Measurements from ENCODE around the gene RRP1B. TPM values are rescaled to one million over a fixed set of nuclear protein-coding genes. Genes with fewer than 3 reads are reported as not detected.
"Not testable (repeated sequence)": the region's sequence is repeated elsewhere in the genome, so short reads cannot be mapped to it uniquely, and the experiment has no call there.

Gene RRP1B
- polyA plus RNA-seq, 2 of the 4 experiments (the other 2 are of a cell fraction): 32.5 TPM

GRCh38 chr21:43614839-43615238 lies 44.5 kb upstream of the RRP1B start:
- TF ChIP-seq BHLHE40 (IDR thresholded peaks at IDR 0.05; ENCODE audit: low read depth, low read length): no peak
- TF ChIP-seq POLR2AphosphoS2 (conservative IDR thresholded peaks at IDR 0.05; ENCODE audit: low read length): no peak
- FAIRE-seq (no peak), DNase-seq (ENCODE audit: low read depth in 1 of 2, low spot score in 1 of 2) (no peak), ATAC-seq (no peak)
- Histone ChIP-seq H3K27ac (peak overlapping the region; percentile 12 to 39; a peak in 2 of 6 replicates), H3K9me3 (peaks cover 8% of the 10 kb centered on the region; the same call in 1 of the 3 replicates), H3K4me1 (peaks cover 39% of the 10 kb centered on the region), H3K4me3 (no peak overlapping the region), H3K4me2 (no peak overlapping the region)
- POLR2A ChIA-PET: no interaction called here
- whole genome bisulfite sequencing (ENCODE audit: missing lambda C conversion rate): 94% methylated on average over 5 of the region's 5 CpGs
- CTCF ChIA-PET: interaction anchor here (1.3 kb wide), 1 partner anchor 16 kb away, joined by 3 read pairs; no protein-coding TSS in a partner anchor

GRCh38 chr21:43616861-43617260 lies 42.5 kb upstream of the RRP1B start:
- FAIRE-seq; H3K4me3 ChIP-seq; POLR2A ChIA-PET; ATAC-seq; DNase-seq (ENCODE audit: low read depth in 1 of 2, low spot score in 1 of 2); H3K4me2 ChIP-seq; CTCF ChIA-PET: not testable (repeated sequence)
- Histone ChIP-seq H3K9me3 (peaks cover 26% of the 10 kb centered on the region), H3K4me1 (peaks cover 19% of the 10 kb centered on the region), H3K27ac (peak overlapping the region in 1 of 2 experiments; percentile 63; a peak in 2 of 6 replicates)
- 77% methylated on average over 3 of the region's 3 CpGs for WGBS (ENCODE audit: missing lambda C conversion rate)

- Histone ChIP-seq H3K9me3 (peaks cover 26% of the 10 kb centered on the region), H3K27ac (peak overlapping the region; percentile 47 to 74; a peak in 4 of 6 replicates), H3K4me2 (no peak overlapping the region), H3K4me3 (no peak overlapping the region), H3K4me1 (no peaks in the 10 kb centered on the region)
- no peak for DNase-seq (ENCODE audit: low read depth in 1 of 2, low spot score in 1 of 2)
- ChIA-PET POLR2A (no interaction called here), CTCF (interaction anchor here (1.4 kb wide), 1 partner anchor 12 kb away, joined by 4 read pairs; no protein-coding TSS in a partner anchor)
- TF ChIP-seq ATOH8 (CRISPR knock-in tag; IDR thresholded peaks at IDR 0.05; ENCODE audit: low read depth) (no peak), CHD2 (IDR thresholded peaks at IDR 0.05; ENCODE audit: low read length, partially characterized antibody) (no peak), SMC3 (IDR thresholded peaks at IDR 0.05) (no peak), NFE2L2 (conservative IDR thresholded peaks at IDR 0.05; ENCODE audit: low read length) (no peak)
- 81% methylated on average over 4 of the region's 4 CpGs for WGBS (ENCODE audit: missing lambda C conversion rate)
- FAIRE-seq: no peak
- ATAC-seq: no peak
These were observed 40.4 kb upstream of the RRP1B start for GRCh38 chr21:43618940-43619339.

- Histone ChIP-seq H3K9me3 (peaks cover 26% of the 10 kb centered on the region), H3K4me1 (no peaks in the 10 kb centered on the region), H3K4me3 (no peak overlapping the region), H3K4me2 (no peak overlapping the region), H3K27ac (peak overlapping the region; percentile 47 to 74; a peak in 5 of 6 replicates)
- no peak for FAIRE-seq
- ATAC-seq: no peak
- DNase-seq (ENCODE audit: low read depth in 1 of 2, low spot score in 1 of 2): no peak
- ChIA-PET POLR2A (no interaction called here), CTCF (interaction anchor here (1.4 kb wide), 1 partner anchor 12 kb away, joined by 4 read pairs; no protein-coding TSS in a partner anchor)
- TF ChIP-seq GATA3 (IDR thresholded peaks at IDR 0.05; ENCODE audit: borderline replicate concordance) (no peak), NFE2L2 (conservative IDR thresholded peaks at IDR 0.05; ENCODE audit: low read length) (no peak), TP53 (CRISPR knock-in tag; IDR thresholded peaks at IDR 0.05) (no peak), JUNB (IDR thresholded peaks at IDR 0.05) (no peak), EHF (CRISPR knock-in tag; IDR thresholded peaks at IDR 0.05) (no peak), REST (IDR thresholded peaks at IDR 0.05) (no peak), PHF8 (IDR thresholded peaks at IDR 0.05; ENCODE audit: borderline replicate concordance, low read depth) (no peak), FOSL2 (IDR thresholded peaks at IDR 0.05) (no peak), FOSL2 (CRISPR knock-in tag; IDR thresholded peaks at IDR 0.05) (no peak), NPAS2 (CRISPR knock-in tag; IDR thresholded peaks at IDR 0.05; ENCODE audit: borderline replicate concordance) (no peak), FOXS1 (CRISPR knock-in tag; IDR thresholded peaks at IDR 0.05) (no peak), FOSB (CRISPR knock-in tag; IDR thresholded peaks at IDR 0.05) (no peak), ZNF302 (CRISPR knock-in tag; IDR thresholded peaks at IDR 0.05) (no peak), BCL3 (IDR thresholded peaks at IDR 0.05) (no peak)
- WGBS (ENCODE audit: missing lambda C conversion rate): 95% methylated on average over 4 of the region's 4 CpGs
These were observed 40.0 kb upstream of the RRP1B start for GRCh38 chr21:43619344-43619743.
